Left renal pelvis (tissue), 4 donors: ENCODE measurements around the gene CDK2. TPM values are rescaled to one million over a fixed set of nuclear protein-coding genes. Genes with fewer than 3 reads are reported as not detected.
"Not testable (repeated sequence)": the region's sequence is repeated elsewhere in the genome, so short reads cannot be mapped to it uniquely, and the experiment has no call there.

Source experiments
- DNase-seq, 4 donors: peaks; one replicate each; pipeline ENCODE4 v3.0.0-alpha.2; 2013; ENCODE audit warnings: low read depth in 4 of 4, low spot score in 3 of 4
- polyA plus RNA-seq, 4 donors: library from polyadenylated mRNA; unstranded; fragments of 120-200 nt; gene quantifications; one replicate each; pipeline ENCODE4 v1.2.1, GENCODE V29; 2013; ENCODE audit not compliant: insufficient read length in 4 of 4

The CDK2 gene
- polyA plus RNA-seq, 4 donors: 58.8 to 71.5 (median 66.9) TPM

DNA sequence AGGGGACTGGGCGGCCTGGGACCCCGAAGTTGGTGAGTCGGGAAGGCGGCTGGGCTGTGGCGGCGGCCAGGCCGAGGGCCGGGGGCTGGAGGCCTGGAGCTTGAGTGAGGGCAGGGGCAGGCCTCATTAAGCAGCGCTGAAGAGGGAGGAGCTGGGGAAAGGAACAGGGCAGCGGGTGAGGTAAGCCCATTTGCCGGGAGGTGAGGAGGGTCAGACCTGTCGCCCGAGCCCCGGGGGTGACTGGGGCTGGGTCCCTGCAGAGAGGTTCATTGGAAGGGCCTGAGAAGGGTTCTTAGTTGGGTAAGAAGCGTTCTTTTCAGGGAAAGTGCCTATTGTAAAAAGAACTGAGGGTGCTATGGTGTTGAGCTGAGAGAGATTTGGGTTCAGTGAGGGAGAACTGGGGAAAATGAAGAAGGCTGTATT is 7.7 kb downstream of the CDK2 start:
- no peak for DNase-seq

- DNase-seq: no peak
Observed at GRCh38 chr12:55978393-55978792, 11.8 kb downstream of the CDK2 start.

DNA sequence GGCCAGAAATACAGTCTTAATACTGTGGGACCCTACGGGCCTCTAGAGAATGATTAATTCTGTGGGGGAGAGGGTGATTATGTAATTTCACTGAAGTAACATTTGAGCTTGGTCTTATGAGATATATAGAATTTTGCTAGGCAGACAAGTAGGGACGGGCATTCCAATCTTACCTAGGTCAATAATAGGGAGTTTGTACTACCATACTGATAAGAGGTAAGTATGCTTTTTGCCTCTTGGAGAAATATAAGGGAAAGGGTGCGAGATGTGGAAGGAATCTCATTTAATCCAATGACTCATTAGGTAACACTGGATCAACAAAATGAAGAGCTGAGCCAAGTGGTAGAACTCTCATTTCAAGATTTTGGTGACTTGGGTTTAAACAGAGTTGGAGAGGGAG is 12.4 kb downstream of the CDK2 start:
- no peak for DNase-seq

GRCh38 chr12:55981882-55982281 is 15.3 kb downstream of the CDK2 start:
- not testable (repeated sequence) for DNase-seq

DNA sequence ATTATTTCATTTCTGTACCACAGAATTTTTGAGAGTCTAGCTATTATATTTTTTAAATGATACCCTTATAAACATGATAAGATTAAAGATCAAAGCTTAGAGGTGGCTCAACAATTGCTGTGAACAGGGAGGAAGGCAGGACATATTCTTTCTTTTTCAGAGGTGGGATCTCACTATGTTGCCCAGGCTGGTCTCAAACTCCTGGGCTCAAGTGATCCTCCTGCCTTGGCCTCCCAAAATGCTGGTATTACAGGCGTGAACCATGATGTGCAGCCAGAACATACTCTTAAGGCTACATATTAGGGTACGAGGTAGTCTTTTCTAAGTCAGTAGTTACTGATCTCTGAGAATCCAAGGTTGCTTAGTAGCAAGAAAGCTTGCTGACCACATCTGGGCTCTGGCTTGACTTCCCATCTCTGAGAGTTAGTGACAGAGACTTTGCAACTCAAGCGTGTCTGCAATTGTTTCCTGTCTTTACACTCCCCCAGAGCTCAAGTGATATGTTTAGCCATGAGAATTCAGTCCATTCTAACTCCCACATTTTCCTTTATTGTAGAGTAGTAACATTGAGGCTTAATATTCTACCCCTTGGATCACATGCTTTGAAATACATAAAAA is 15.8 kb downstream of the CDK2 start:
- DNase-seq: no peak

DNA sequence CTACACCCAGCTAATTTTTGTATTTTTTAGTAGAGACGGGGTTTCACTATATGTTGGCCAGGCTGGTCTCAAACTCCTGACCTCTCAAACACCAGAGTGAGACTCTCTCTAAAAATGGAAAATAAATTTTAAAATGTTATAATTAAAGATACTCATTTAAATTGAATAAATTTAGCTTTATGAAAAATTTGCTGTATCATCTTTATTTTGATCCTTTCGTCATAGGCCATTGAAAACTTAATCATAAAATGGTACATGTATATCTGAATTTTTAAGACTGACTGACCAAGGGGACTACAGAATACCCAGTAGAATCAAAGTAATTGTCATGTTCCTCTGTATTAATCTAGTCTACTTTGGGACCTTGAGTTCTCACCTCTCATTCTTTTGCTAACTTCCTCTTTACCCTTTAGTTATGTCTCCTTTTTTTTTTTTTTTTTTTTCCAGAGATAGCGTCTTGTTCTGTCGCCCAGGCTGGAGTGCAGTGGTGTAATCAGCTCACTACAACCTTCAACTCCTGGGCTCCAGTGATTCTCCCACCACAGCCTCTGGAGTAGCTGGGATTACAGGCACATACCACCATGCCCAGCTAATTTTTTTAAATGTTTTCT is 16.7 kb downstream of the CDK2 start:
- DNase-seq: no peak

DNA sequence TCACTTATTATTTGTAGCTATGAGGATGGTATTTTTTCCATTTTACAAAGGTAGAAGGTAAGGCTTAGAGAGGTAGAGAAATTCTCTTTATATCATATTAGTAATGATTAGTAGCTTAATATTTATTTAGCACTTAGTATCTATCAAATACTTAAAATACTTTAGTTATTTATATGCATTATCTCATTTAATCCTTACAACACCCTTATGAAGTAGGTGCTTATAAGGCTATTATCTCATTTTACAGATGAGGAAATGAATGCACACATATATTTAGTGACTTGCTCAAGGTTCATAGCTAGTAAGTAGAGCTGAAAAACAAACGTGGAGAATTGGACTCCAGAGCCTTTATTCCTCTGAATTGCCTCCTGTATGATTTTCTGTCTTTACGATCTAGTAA is 18.2 kb downstream of the CDK2 start:
- DNase-seq: no peak

DNA sequence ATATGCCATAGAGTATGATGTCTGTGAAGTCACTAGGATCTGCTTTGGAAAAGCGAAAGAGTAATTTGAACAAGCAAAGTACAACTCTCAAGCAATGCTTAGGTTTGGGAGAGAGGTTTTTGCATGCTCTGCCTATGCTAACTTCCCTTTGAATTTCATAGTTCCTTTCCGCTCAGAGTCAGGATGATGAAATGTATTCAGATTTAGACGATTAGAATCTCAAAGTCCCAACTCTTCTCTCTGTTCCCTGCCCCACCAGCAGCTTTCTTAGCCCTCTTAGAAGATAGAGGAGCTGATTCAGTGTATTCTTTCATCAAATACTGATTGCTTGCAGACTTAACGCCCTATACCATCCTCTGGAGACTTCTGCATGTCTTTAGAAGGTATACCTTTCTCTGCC is 18.7 kb downstream of the CDK2 start:
- DNase-seq: no peak

DNA sequence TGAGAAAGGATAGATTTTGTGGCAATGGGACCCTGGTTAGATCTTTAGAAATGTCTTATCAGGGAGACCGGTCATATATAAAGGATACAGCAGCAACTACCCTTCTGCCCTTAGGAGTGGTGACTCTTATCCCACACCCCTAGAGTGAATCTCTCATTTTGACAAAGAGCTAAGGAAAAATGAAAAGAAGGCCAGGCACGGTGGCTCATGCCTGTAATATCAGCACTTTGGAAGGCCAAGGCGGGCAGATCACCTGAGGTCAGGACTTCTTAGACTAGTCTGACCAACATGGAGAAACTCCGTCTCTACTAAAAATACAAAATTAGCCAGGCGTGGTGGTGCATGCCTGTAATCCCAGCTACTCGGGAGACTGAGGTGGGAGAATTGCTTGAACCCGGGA is 19.3 kb downstream of the CDK2 start:
- DNase-seq: not testable (repeated sequence)

DNA sequence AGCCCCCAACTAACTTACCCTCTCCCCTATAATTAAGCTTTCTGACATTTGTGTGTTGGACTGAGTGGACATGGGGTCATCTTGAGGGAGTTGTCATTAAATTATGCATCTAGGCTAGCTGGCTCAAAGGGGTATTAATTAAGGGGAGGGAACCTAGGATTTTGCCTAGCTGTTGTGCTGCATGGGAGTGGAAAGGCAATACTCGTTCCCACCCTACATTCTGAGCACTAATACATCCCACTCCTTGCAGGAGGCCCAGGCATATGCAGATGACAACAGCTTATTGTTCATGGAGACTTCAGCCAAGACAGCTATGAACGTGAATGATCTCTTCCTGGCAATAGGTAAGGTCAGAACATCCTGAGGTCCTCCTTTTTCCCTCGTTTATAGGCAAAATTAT is 24.5 kb downstream of the CDK2 start:
- no peak for DNase-seq

DNA sequence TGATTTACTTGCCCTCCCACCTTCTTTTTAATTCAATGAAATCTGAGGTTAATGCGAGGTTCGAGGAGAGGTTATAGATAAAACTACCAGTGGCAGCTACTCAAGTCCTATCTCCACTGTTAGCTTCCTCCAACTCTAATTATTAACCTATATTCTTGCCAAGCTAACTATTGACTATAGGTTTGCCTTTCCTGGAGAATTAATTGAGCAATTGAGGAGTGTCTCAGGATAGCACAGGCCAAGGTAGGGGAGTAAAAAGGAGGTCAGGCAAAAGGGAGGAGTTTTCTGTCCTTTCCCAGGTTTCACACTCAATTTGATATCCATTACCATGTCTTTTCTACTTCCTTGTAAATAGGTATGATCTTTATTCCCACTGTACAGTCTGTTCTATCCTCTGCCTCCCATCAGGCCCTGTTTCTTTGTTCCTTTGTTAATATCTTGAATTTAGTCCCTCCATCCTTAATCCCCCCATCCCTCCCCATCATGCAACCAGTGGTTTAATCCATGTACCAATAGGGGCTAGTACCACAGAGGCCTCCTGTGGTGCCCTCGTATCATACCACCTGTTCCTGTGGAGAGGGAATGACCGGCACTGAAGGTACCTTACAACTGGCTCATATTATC is 26.7 kb downstream of the CDK2 start:
- no peak for DNase-seq

DNA sequence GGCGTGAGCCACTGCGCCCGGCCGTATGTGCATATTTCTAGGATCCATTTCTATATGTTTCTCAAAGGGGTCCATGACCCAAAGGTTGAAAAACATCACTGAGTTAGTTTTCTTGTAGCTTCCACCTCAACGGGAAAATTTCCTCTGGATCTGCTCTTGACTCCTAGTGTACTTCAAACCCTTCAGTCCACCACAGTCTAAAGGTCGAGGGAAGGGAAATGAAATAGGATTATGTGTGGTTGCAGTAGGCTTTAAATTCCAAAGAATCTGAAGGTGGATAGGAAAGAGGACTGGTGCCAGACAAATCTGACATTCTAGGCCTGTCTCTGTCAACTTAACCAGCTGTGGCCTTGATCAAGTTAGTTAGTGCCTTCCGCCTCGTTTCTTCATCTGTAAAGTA is 28.7 kb downstream of the CDK2 start:
- no peak for DNase-seq

DNA sequence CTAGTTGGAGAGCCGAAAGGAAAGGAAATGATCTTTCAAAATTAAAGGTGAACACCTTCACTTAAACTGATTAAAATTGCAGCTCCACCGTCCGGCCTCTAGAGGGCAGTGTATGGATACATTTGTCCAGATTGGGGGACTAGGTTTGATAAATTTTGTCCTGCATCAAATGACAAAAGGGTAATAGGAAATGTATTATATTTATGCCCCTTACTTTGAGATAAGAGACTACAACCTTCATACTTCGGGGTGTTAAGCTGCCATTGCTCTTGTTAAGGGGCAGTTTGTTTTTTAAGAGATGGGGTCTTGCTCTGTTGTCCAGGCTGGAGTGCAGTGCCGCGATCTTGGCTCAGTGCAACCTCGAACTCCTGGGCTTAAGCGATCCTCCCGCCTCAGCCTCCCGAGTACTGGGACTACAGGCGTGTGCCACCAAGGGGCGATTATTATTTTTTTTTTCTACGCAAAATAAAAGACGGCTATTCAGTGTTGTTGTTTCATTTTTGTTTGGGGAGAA is 29.6 kb downstream of the CDK2 start:
- no peak for DNase-seq

DNA sequence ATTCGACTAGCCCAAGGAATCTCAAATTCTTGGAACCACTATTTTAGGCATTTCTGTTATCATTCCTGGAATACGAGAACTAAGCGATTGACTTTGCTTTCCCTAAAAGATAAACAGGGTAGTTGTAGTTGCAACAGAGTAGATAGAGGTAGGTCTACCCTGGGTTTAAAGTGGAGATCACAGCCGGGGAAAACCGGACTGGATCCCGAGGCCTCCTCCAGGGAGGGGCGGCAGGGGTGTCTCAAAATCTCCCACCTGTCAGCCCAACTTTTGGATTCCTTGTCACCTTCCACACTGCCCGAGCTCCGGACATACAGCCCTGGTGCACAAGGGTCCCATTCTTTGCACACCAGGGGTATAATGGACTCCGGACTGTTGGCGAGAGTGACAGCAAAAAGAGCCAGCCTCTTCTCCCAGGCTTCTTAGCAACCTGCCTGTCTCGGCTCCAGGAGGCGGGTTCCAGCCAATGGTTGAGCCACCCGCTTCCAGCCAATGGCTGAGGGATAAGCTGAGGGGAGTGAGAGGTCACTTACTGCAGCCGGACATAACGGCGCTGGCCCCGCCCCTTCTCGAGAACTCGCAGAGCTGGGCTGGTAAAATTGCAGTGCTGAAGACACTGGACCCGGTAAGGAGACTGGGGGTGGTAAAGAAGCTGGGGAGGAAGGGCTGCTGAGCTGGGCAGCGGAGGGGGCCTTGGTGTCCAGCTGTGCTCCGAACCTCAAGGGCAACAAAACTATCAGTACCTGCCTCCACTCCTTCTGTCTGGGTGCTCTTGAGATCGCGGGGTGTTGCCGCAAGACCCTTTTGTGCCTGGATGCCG is 30.3 kb downstream of the CDK2 start, which contains the start of gene SUOX:
Gene SUOX (plus strand): TSS at position 562 of the 820 bp plus-strand sequence. CDS start 4,946 bp downstream, outside the sequence.
- peak; percentile 93 to 95 (median 94) for DNase-seq

DNA sequence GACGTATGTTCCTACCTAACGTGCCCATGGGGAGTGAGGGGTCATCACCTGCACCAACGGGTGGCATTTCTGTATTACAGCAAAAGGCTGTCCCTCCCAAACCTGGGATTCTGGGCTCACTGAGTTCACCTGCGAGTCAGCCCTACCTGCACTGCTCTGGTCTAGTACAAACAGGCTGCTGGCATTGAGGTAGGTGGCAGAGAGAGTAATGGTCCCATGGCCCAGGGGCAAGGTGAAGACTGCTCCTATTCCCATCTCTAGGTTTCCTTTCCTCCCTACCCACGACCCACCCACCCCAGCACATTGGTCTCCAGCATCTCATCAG is 30.9 kb downstream of the CDK2 start:
- DNase-seq: no peak

- DNase-seq: not testable (repeated sequence)
Observed at GRCh38 chr12:55999522-55999921, 32.9 kb downstream of the CDK2 start.

- DNase-seq: not testable (repeated sequence)
Observed at GRCh38 chr12:55999999-56000540, 33.4 kb downstream of the CDK2 start.

- DNase-seq: no peak
Observed at GRCh38 chr12:56001487-56002100, 35.0 kb downstream of the CDK2 start.

DNA sequence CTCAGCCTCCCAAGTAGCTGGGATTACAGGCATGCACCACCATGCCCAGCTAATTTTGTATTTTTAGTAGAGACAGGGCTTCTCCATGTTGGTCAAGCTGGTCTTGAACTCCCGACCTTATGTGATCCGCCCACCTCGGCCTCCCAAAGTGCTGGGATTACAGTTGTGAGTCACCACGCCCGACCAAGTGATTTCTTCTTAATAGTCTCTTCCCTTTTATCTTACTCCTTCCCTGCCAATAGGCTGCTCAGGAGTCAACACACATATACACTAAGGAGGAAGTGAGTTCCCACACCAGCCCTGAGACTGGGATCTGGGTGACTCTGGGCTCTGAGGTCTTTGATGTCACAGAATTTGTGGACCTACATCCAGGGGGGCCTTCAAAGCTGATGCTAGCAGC is 36.7 kb downstream of the CDK2 start:
- DNase-seq: not testable (repeated sequence)

DNA sequence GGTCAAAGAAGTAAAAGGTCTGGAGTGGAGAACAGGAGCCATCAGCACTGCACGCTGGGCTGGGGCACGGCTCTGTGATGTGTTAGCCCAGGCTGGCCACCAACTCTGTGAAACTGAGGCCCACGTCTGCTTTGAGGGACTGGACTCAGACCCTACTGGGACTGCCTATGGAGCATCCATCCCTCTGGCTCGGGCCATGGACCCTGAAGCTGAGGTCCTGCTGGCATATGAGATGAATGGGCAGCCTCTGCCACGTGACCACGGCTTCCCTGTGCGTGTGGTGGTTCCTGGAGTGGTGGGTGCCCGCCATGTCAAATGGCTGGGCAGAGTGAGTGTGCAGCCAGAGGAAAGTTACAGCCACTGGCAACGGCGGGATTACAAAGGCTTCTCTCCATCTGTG is 37.6 kb downstream of the CDK2 start:
- no peak for DNase-seq
